ENCODE measurements around the gene CSNK1G1.

- TF ChIP-seq, protein P1, sequence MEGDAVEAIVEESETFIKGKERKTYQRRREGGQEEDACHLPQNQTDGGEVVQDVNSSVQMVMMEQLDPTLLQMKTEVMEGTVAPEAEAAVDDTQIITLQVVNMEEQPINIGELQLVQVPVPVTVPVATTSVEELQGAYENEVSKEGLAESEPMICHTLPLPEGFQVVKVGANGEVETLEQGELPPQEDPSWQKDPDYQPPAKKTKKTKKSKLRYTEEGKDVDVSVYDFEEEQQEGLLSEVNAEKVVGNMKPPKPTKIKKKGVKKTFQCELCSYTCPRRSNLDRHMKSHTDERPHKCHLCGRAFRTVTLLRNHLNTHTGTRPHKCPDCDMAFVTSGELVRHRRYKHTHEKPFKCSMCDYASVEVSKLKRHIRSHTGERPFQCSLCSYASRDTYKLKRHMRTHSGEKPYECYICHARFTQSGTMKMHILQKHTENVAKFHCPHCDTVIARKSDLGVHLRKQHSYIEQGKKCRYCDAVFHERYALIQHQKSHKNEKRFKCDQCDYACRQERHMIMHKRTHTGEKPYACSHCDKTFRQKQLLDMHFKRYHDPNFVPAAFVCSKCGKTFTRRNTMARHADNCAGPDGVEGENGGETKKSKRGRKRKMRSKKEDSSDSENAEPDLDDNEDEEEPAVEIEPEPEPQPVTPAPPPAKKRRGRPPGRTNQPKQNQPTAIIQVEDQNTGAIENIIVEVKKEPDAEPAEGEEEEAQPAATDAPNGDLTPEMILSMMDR (IDR thresholded peaks at IDR 0.05), result no peak
- no peak for TF ChIP-seq POLR2A (IDR thresholded peaks at IDR 0.05)
These were observed 5.3 kb upstream of the CSNK1G1 start for GRCh38 chr15:64361259-64361658.

Data from uterus (tissue), 2 donors.